OCI-LY3 (cell line): ENCODE results near the gene KLF16.

Experiments used
- H2AFZ ChIP-seq: fragments of 200-600, 300-600 bp; shearing (Covaris generic); 2 replicates; pipeline ENCODE4 v1.6.0; 2014; ENCODE audit warnings: antibody characterized with exemption, low read depth, low read length
- H3K27ac ChIP-seq: fragments of 200-600, 300-600 bp; sonication (generic); 2 replicates; pipeline ENCODE4 v1.5.1; 2014; ENCODE audit warnings: mild to moderate bottlenecking, low read length, moderate library complexity, mixed read lengths
- H3K27me3 ChIP-seq: fragments of 200-600, 300-600 bp; sonication (generic); 2 replicates; pipeline ENCODE4 v1.6.1; 2014; ENCODE audit warnings: low read depth, low read length, mixed read lengths
- H3K36me3 ChIP-seq: fragments of 200-600, 300-600 bp; sonication (generic); replicated peaks from 2 replicates; pipeline ENCODE3; 2014; ENCODE audit warnings: low read depth, low read length, mixed read lengths
- H3K4me1 ChIP-seq: fragments of 300-600, 200-600 bp; sonication (generic); 2 replicates; pipeline ENCODE4 v1.6.1; 2014; ENCODE audit warnings: low read length, mixed read lengths
- H3K4me2 ChIP-seq: fragments of 200-600, 300-600 bp; sonication (generic); 2 replicates; pipeline ENCODE4 v1.6.1; 2014; ENCODE audit warnings: low read length, mixed read lengths
- H3K4me3 ChIP-seq: fragments of 300-600, 200-600 bp; sonication (generic); 2 replicates; pipeline ENCODE4 v1.5.1; 2014; ENCODE audit warnings: antibody characterized with exemption, mild to moderate bottlenecking, low read length, moderate library complexity
- H3K79me2 ChIP-seq: fragments of 300-600, 200-600 bp; shearing (Covaris generic); 2 replicates; pipeline ENCODE4 v1.6.1; 2014; ENCODE audit warnings: mild to moderate bottlenecking, low read length, mixed read lengths
- H3K9ac ChIP-seq: fragments of 300-600, 200-600 bp; shearing (Covaris generic); 2 replicates; pipeline ENCODE4 v1.6.0; 2014; ENCODE audit warnings: mild to moderate bottlenecking, low read length, moderate library complexity
- H3K9me3 ChIP-seq: fragments of 200-600, 300-600 bp; shearing (Covaris generic); 2 replicates; pipeline ENCODE4 v1.6.1; 2014; ENCODE audit warnings: low read length, mixed read lengths; ENCODE audit not compliant: insufficient read depth
- H4K20me1 ChIP-seq: fragments of 200-600, 300-600 bp; sonication (generic); 2 replicates; pipeline ENCODE4 v1.6.1; 2016; ENCODE audit warnings: low read length, mixed read lengths; ENCODE audit not compliant: insufficient read depth
- CTCF ChIP-seq: fragments of 200-600, 300-600 bp; sonication (generic); IDR thresholded peaks from 2 replicates; pipeline ENCODE4 v1.5.1; 2014; ENCODE audit warnings: antibody characterized with exemption, low read length, low read depth
- EZH2phosphoT487 ChIP-seq: fragments of 200-600 bp; shearing (Covaris generic); IDR thresholded peaks from 2 replicates; pipeline ENCODE4 v1.6.1; 2018; ENCODE audit warnings: antibody characterized with exemption, mixed run types, low read depth

KLF16 gene

DNA sequence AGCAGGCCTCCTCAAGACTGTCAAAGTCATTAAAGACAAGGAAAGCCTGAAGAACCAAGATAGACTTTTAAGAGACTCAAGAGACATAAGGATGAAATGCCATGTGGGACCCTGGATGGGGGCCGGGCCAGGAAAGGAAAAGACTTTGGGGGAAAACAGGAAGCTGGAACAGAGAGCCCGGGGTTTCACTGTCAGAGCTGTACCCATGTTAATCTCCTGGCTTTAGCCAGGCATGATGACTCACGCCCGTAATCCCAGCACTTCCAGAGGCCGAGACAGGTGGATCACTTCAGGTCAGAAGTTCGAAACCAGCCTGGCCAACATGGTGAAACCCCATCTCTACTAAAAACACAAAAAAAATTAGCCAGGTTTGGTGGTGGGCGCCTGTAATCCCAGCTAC, 5.6 kb upstream of the KLF16 start:
- Histone ChIP-seq H3K27me3 (no peaks in the 10 kb centered on the region), H3K9ac (no peak overlapping the region), H3K4me2 (no peak overlapping the region), H3K36me3 (peaks cover 33% of the 10 kb centered on the region), H4K20me1 (peaks cover 13% of the 10 kb centered on the region; the same call in 1 of the 2 replicates), H3K4me3 (no peak overlapping the region), H3K9me3 (no peaks in the 10 kb centered on the region), H2AFZ (no peak overlapping the region), H3K4me1 (peaks cover 10% of the 10 kb centered on the region), H3K27ac (no peak overlapping the region), H3K79me2 (peaks cover 43% of the 10 kb centered on the region)
- no peak for TF ChIP-seq CTCF
- TF ChIP-seq EZH2phosphoT487 = no peak

- peaks cover 2% of the 10 kb centered on the region; the same call in 1 of the 2 replicates for H4K20me1 ChIP-seq
- TF ChIP-seq CTCF (no peak), EZH2phosphoT487 (no peak)
Observed at GRCh38 chr19:1867349-1867724, 4.0 kb upstream of the KLF16 start.

DNA sequence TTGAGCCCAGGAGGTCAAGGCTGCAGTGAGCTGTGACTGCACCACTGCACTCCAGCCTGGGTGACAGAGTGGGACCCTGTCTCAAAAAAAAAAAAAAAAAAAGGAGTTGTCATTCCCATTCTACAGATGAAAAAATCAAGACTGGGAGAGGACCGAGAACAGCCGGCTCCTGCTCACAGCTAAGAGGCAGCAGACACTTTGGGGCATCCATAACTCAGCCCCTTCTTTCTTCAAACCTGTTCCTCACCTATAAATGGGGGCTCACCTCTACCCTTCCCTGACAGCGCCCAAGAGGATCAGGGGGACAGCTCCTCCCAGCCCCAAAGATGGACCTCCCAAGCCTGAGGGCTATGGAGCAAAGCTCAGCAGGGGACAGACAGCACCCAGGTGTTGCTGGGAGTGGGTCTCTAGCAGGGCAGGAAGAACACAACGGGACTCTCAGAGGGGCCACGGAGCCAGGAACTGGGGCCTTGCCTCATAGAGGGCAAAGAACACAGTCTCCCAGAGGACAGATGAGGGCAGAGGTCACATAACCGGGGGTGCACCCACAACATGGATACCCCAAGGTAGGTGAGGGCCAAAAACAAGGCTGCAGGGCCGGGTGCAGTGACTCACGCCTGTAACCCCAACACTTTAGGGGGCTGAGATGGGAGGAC, 3.4 kb upstream of the KLF16 start:
- H3K27ac ChIP-seq = no peak overlapping the region
- no peak overlapping the region for H2AFZ ChIP-seq
- no peak overlapping the region for H3K4me3 ChIP-seq
- no peak overlapping the region for H3K9ac ChIP-seq
- peaks cover 37% of the 10 kb centered on the region for H3K79me2 ChIP-seq
- no peak for TF ChIP-seq CTCF
- TF ChIP-seq EZH2phosphoT487 = no peak
- H3K27me3 ChIP-seq = no peaks in the 10 kb centered on the region
- peaks cover 9% of the 10 kb centered on the region for H3K4me1 ChIP-seq
- H3K9me3 ChIP-seq = no peaks in the 10 kb centered on the region
- H3K36me3 ChIP-seq = peaks cover 18% of the 10 kb centered on the region
- no peak overlapping the region for H3K4me2 ChIP-seq
- peaks cover 7% of the 10 kb centered on the region for H4K20me1 ChIP-seq

More at GRCh38 chr19:1867349-1867724, 4.0 kb upstream of the KLF16 start:
- Histone ChIP-seq H2AFZ (no peak overlapping the region), H3K27me3 (no peaks in the 10 kb centered on the region), H3K79me2 (peaks cover 37% of the 10 kb centered on the region), H3K4me3 (no peak overlapping the region), H3K36me3 (peaks cover 18% of the 10 kb centered on the region), H3K9me3 (no peaks in the 10 kb centered on the region), H3K9ac (no peak overlapping the region), H3K4me2 (no peak overlapping the region), H3K4me1 (peaks cover 9% of the 10 kb centered on the region), H3K27ac (no peak overlapping the region)

DNA sequence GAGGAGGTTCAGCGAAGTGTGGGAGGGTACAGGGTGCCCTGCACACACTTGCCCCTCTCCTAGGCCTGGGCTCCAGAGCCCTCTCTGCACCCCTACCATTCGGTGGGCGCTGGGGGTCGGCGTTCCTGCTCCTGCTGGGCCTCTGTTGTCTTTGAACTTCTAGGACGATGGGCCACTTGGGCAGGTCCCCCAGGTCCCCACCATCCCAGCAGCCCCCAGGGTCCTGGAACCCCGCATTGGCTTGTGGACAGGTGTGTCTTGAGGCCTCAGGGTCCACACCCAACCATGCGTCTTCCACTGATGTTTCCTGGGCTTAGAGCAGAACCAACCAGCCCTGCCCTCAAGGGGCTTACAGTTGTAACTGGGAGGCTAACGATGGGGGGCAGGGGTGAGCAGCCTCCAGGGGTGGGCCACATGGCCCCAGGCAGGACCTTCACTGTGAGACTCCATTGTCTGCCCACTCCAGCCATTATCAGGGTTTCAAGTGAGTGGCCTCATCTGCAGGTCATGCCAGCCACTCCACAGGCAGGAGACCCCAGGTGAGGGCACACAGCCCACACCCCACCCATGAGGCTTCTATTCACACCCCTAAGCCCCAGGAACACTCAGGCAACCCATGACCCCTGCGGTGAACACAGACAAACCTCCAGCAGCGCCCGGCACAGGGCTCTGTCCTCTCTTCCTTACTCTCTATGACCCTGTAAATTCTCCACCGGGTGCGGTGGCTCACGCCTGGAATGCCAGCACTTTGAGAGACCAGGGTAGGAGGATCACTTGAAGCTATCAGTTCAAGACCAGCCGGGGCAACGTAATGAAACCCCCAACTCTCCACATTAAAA, 2.0 kb upstream of the KLF16 start:
- TF ChIP-seq EZH2phosphoT487 (no peak), CTCF (no peak)
- Histone ChIP-seq H3K9ac (peak overlapping the region; percentile 97), H3K27ac (peak overlapping the region; percentile 93), H3K4me1 (peaks cover 19% of the 10 kb centered on the region), H3K36me3 (peaks cover 8% of the 10 kb centered on the region), H3K79me2 (peaks cover 41% of the 10 kb centered on the region), H3K27me3 (no peaks in the 10 kb centered on the region), H4K20me1 (peaks cover 21% of the 10 kb centered on the region), H2AFZ (no peak overlapping the region), H3K4me2 (peak overlapping the region; percentile 93), H3K4me3 (peak overlapping the region; percentile 80), H3K9me3 (no peaks in the 10 kb centered on the region)
